ENCODE results near the gene PPP1R7. TPM values are rescaled to one million over a fixed set of nuclear protein-coding genes. Genes with fewer than 3 reads are reported as not detected.

The PPP1R7 gene
- total RNA-seq, 6 donors from 2014 or later: 38.8 to 76.1 (median 57.7) TPM

DNA sequence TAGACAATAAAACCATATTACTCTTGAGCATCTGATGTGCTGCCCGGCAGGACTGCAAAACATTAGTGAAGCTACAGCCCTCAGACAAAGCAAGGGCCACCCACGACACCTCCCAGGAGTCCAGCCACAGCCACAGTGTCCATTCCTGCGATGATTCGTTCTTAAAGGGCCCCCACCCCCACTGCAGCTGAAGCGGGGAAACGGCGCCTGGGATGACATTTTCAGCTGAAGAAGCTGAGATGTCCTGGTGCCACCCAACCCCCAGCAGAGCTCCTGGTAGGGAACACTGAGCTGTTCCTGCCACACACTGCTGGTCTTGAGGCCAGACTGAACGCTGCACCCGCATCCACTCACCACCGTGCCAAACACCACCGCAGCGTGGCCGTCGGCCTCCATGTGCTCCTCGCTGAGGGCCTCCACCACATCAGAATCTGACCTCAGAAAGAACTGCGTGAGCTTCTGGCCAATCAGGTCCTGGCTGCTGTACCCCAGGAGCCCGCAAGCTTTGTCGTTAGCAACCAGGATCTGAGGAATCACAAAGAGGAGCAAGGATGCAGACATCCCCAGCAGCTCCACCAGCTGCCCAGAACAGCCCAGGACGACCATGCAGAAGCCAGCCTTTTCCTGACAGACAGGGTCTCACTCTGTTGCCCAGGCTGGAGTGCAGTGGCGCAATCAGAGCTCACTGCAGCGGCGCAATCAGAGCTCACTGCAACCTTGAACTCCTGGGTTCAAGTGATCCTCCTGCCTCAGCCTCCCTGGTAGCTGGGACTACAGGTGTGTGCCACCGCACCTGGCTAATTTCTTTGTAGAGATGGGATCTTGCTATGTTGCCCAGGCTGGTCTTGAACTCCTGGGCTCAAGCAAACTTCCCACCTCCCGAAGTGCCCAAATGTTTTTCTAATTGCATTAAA, 10.5 kb upstream of the PPP1R7 start:
- no peak overlapping the region for H3K4me3 ChIP-seq
- TF ChIP-seq, protein P1, sequence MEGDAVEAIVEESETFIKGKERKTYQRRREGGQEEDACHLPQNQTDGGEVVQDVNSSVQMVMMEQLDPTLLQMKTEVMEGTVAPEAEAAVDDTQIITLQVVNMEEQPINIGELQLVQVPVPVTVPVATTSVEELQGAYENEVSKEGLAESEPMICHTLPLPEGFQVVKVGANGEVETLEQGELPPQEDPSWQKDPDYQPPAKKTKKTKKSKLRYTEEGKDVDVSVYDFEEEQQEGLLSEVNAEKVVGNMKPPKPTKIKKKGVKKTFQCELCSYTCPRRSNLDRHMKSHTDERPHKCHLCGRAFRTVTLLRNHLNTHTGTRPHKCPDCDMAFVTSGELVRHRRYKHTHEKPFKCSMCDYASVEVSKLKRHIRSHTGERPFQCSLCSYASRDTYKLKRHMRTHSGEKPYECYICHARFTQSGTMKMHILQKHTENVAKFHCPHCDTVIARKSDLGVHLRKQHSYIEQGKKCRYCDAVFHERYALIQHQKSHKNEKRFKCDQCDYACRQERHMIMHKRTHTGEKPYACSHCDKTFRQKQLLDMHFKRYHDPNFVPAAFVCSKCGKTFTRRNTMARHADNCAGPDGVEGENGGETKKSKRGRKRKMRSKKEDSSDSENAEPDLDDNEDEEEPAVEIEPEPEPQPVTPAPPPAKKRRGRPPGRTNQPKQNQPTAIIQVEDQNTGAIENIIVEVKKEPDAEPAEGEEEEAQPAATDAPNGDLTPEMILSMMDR (IDR thresholded peaks at IDR 0.05): no peak
- no peak for TF ChIP-seq EP300 (IDR thresholded peaks at IDR 0.05)
- no peak for TF ChIP-seq POLR2AphosphoS5 (IDR thresholded peaks at IDR 0.05)
- no peak for TF ChIP-seq POLR2A (IDR thresholded peaks at IDR 0.05)
- no peaks in the 10 kb centered on the region for H3K9me3 ChIP-seq
- peaks cover 0 to 19% (median 9%) of the 10 kb centered on the region in 4 donors for H3K36me3 ChIP-seq
- H3K27ac ChIP-seq: no peak overlapping the region
- H3K4me1 ChIP-seq: no peaks in the 10 kb centered on the region
- no peaks in the 10 kb centered on the region for H3K27me3 ChIP-seq
- peak in 1 of 2 donors; percentile 59 for DNase-seq
- WGBS, 2 donors: 94 to 96% methylated on average over 13 to 24 of the region's 24 CpGs
- no peak for ATAC-seq (ENCODE audit: low FRiP score in 2 of 2)

DNA sequence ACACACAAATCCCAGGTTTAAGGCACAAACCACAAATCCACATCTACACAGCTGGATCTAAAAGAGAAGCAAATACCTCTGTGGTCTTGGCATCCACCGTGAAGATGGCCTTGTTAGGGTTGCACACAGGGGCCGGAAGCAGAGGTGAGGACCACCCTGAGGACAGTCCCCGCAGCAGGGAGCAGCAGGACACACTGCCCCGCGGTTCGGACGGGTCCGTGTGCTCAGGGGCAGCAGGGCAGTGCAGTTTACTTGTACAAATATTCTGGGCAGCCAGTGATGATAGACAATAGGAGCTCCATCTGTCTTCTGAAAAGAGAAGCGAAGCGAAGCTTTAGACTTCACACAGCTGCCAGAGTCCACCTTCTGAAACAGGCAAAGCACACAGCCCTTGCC, 9.8 kb upstream of the PPP1R7 start:
- Histone ChIP-seq H3K4me3 (no peak overlapping the region), H3K27me3 (no peaks in the 10 kb centered on the region), H3K9me3 (no peaks in the 10 kb centered on the region), H3K36me3 (peaks cover 0 to 19% (median 9%) of the 10 kb centered on the region in 4 donors), H3K4me1 (no peaks in the 10 kb centered on the region), H3K27ac (no peak overlapping the region)
- DNase-seq: peak in 1 of 2 donors; percentile 42
- WGBS, 2 donors: 98 to 100% methylated on average over 3 to 9 of the region's 10 CpGs
- no peak for ATAC-seq (ENCODE audit: low FRiP score in 2 of 2)
- no peak for TF ChIP-seq POLR2AphosphoS5 (IDR thresholded peaks at IDR 0.05)
- TF ChIP-seq, protein P1 (IDR thresholded peaks at IDR 0.05): no peak
- TF ChIP-seq POLR2A (IDR thresholded peaks at IDR 0.05): no peak
- no peak for TF ChIP-seq EP300 (IDR thresholded peaks at IDR 0.05)

DNA sequence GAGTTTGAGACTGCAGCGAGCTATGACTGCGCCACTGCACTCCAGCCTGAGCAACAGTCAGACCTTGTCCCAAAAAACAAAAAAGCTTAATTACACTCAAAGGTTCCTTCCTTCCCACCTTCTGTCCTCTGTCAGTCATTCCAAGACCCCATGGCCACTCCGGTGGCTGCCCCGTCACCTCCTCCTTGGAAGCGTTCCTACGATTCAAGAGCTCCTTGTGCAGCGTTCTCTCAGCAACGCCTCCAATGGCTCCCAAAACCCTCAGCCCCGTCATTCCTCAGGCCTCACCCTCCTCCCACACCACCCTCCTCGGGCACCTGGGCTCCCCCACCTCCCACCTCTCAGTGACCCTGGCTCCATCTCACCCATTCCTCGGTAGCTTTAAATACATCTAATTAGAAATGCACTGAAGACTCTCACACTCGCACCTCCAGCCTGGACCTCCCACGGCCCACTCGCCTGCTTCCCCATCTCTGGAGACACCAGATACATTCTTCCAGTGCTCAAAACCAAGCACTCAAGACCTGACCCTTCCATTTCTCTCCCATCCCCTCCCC, 9.0 kb upstream of the PPP1R7 start:
- no peak for TF ChIP-seq POLR2AphosphoS5 (IDR thresholded peaks at IDR 0.05)
- TF ChIP-seq POLR2A (IDR thresholded peaks at IDR 0.05): no peak
- no peak for TF ChIP-seq EP300 (IDR thresholded peaks at IDR 0.05)
- TF ChIP-seq, protein P1 (IDR thresholded peaks at IDR 0.05): no peak
- H3K4me1 ChIP-seq: no peaks in the 10 kb centered on the region
- H3K27ac ChIP-seq: no peak overlapping the region
- 92 to 93% methylated on average over 14 of the region's 14 CpGs for WGBS, 2 donors
- DNase-seq (no peak), ATAC-seq (ENCODE audit: low FRiP score in 2 of 2) (no peak)
- no peaks in the 10 kb centered on the region for H3K27me3 ChIP-seq
- H3K36me3 ChIP-seq: peaks cover 0 to 18% (median 9%) of the 10 kb centered on the region in 4 donors
- H3K4me3 ChIP-seq: no peak overlapping the region
- H3K9me3 ChIP-seq: no peaks in the 10 kb centered on the region

DNA sequence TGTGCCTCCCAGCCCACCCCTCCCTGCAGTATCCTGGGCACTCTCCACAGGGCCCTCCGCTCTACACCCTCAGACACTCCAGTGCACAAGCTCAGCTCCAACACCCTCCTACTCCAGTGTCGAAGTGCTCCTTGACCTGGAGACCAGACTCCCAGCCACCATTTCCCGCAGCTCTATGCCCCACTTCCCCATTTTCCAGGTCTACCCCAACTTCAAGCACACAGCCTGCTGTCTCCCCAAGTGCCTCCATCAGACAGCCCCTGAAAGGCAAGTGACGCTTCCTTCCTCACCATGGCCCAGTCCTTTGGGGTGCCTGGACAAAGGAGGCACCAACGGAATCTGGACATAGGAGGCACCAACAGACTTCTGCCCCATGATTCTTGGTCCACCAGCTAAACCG, 8.2 kb upstream of the PPP1R7 start:
- no peak for ATAC-seq (ENCODE audit: low FRiP score in 2 of 2)
- TF ChIP-seq POLR2AphosphoS5 (IDR thresholded peaks at IDR 0.05): no peak
- no peak for TF ChIP-seq POLR2A (IDR thresholded peaks at IDR 0.05)
- TF ChIP-seq, protein P1 (IDR thresholded peaks at IDR 0.05): no peak
- TF ChIP-seq EP300 (IDR thresholded peaks at IDR 0.05): no peak
- Histone ChIP-seq H3K4me3 (no peak overlapping the region), H3K27ac (no peak overlapping the region), H3K9me3 (no peaks in the 10 kb centered on the region), H3K4me1 (no peaks in the 10 kb centered on the region), H3K27me3 (no peaks in the 10 kb centered on the region), H3K36me3 (peaks cover 0 to 13% (median 6%) of the 10 kb centered on the region in 4 donors)
- DNase-seq: no peak
- 95 to 99% methylated on average over 6 of the region's 6 CpGs for WGBS, 2 donors
